GM19452 (cell line): Measurements from ENCODE around the gene HSD17B8.

Experiments
- ATAC-seq: cut with Tn5 transposase; IDR thresholded peaks from one replicate; pipeline ENCODE4 v1.9.1; 2021; ENCODE audit not compliant: unreplicated experiment

Gene HSD17B8

GRCh38 chr6:33171016-33171879 is 33.2 kb upstream of the HSD17B8 start:
- no peak for ATAC-seq

DNA sequence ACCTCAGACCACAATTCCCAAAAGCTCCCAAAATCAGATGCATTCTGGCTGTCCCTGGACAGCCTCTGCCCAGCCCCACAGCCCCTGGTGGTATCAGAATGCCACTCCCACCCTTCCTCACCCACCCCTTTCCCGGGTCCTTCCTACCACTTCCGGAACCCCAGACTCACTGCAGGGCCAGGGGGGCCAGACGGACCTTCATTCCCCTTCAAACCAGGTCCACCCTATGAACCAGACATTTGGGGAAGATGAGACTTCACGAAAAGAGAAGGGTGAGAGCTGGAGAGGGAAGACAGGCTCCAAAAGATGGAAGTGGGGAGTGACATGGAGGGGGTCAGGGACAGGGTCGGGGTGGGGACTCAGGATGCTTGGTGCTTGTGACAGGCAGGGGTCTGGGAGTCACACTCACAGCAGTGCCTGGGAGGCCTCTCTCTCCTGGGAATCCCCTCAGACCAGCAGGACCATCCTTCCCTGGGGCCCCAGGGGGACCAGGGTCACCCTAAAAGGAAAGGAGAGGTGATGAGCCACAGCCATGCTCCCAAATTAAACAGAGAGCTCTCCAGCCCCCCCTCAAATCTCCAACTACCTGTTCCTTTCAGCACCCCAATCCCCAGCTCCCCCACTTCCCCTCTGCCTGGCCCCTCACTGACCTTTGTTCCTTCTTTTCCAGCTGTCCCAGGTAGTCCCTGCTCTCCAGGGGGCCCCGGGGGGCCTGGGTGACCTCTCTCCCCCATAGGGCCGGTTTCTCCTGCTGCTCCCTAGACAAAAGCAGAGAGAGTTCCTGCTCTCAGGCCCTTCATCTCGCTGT is 32.4 kb upstream of the HSD17B8 start:
- no peak for ATAC-seq

GRCh38 chr6:33172688-33173534 is 31.5 kb upstream of the HSD17B8 start:
- no peak for ATAC-seq

DNA sequence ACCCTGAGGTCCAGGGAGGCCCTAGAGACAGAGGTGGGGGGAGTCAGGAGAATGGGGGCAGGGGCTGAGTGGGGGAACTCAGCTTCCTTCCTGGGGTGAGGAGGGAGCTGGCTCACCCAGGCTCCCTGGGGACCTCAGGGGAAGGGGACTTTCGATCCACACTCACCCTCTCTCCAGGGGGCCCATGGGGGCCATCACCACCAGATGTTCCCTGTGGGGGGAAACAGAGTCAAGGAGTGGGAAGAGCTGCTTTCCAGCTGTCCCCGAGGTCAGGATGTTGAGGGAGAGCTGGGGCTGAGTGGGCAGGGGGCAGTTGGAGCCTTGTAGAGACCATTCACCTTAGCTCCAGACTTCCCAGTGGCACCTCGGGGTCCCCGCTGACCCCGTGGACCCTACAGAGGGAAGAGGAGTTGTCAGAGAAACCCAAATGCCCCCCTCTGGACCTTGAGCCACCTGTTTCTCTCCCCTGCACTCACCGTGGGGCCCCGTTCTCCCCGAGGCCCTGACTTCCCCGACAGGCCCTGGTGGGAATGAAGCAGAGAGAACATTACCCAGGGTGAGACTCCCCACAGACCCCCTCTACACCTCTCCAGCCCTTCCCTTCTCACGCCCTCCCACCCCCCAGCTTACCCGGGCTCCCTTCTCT is 30.8 kb upstream of the HSD17B8 start:
- ATAC-seq: no peak

DNA sequence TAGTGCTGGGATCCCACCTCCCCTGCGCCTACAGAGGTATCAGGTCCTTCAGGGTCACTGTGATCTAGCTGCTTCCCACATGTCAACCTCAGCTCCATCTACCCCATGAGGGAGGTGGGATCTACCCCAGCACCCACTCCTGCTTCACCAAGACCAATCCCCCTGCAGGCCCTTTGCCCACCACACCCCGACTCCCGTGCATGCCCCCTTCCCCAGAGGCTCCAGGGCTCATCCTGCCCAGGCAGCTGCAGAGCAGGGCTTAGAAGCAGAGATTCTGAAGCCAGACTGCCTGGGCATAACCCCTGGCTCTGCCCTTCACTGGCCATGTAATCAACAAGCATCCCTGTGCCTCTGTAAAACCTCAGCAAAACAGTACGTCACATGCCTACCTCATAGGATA is 29.7 kb upstream of the HSD17B8 start:
- no peak for ATAC-seq

- ATAC-seq: no peak
Measured at GRCh38 chr6:33175436-33176069, 28.9 kb upstream of the HSD17B8 start.

DNA sequence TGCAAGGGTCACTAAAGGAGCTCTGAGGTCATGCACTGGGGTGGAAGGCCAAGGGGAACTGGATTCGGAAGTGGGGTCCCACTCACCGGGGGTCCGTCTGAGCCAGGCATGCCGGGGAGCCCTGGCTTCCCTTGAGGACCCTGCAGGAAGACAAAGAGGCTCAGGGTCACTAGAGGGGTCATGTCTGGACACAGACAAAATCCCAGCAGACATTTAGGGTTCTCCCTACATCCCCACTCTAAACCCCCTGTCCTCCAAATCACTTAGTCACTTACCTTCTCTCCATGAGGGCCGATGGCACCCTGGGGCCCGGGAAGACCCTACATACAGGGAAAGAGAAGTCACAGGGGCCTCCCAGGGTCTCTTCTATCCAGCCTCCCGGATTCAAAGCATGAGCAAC is 27.5 kb upstream of the HSD17B8 start:
- no peak for ATAC-seq

- ATAC-seq: no peak
Measured at GRCh38 chr6:33177552-33178446, 26.7 kb upstream of the HSD17B8 start.

DNA sequence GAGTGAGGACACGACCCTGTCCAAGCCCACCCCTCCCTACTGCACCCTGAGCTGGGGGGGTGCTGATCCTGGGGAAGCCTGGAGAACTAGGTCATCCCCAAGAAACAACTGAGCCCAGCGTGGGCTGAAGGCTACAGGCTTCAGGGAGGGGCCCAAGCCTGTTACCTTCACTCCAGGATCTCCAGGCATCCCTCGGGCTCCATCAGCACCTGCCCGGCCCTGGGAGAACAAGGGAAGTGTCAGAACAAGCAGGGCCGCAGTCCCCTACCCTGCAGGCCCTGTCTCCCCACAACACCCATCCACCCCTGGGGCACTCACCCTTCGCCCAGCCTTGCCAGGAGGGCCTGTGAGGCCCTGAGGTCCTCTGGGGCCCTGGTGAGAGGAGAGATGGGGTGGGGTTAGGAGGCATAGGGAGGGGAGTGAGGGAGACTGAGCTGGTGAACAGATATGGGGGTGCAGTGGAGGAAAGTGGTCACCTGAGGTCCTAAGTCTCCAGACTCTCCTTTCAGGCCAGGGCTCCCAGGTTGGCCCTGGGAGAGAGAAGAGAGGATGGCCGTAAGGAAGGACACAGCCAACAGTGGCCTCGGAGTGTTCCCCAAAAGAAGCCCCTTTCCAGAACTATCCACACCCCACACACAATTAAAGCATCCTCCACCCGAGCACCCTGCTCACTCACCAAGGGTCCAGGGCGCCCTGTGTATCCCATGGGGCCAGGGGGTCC is 25.5 kb upstream of the HSD17B8 start:
- ATAC-seq: no peak

DNA sequence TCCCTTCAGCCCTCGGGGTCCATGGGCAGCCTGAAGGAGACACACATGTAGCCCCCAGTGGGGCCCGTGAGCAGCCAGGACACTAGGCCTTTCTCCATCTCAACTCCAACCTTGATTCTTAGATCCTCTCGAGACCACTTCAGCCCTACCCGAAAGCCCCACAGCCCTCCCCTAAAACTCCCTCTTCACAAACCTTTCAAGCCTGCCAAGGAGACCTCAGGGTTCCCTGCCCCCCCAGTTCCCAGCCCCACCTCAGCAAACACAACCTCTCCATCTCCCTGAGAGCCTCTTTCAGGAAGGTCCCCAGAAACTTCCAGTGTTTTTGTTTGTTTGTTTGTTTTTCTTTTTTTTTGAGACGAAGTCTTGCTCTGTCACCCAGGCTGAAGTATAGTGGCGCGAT is 23.3 kb upstream of the HSD17B8 start:
- ATAC-seq: no peak

GRCh38 chr6:33183071-33183683 is 21.3 kb upstream of the HSD17B8 start:
- no peak for ATAC-seq

- no peak for ATAC-seq
Measured at GRCh38 chr6:33185190-33185589, 19.3 kb upstream of the HSD17B8 start.

GRCh38 chr6:33185654-33186187 is 18.7 kb upstream of the HSD17B8 start:
- no peak for ATAC-seq

DNA sequence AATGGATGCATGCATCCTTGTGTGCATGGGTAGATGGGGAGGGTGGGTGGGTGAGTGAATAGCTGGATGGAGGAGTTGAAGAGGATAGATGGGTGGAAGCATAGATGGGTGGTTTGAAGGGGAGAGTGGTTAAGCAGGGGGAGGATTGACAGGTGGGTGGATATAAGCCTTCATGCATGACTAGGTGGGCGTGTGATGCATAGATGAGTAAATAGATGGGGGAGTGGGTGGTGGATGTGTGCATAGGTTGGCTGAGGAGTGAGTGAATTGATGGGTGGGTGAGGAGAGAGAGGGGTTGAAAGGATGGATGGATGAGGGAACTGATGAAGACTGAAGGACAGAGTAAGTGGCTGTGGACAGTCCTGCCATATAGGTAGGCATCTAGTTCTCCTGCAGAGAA is 16.6 kb upstream of the HSD17B8 start:
- ATAC-seq: no peak

- ATAC-seq: no peak
Measured at GRCh38 chr6:33189164-33189563, 15.3 kb upstream of the HSD17B8 start.

- no peak for ATAC-seq
Measured at GRCh38 chr6:33189625-33190448, 14.6 kb upstream of the HSD17B8 start.

DNA sequence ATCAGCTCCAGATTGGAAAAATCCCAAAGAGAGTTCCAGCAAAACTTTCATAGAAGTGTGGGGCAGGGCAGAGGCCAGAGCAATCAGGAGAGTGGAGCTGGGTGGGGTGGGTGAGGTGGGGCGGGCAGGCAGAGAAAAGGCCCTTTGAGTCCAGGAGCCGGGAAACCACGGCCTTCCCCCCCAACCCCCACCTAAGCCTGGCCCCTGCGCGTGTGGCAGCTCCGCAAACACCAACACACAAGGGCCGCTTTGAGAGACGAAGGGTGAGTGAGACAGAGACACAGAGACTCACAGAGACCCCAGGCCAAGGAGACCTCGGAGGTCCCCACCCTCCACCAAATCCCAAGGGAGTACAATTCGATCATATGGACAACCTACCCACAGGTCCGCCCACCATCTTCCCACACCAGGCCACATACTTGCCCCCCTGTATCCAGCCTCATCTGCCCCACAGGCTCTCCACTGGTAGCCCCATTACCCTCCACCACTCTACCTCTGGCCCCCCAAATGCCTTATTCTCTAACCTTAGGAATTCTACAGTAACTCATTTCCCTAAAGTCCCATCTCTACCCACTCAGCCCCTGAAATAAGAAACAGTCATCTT is 13.8 kb upstream of the HSD17B8 start:
- ATAC-seq: no peak
